SHP77 treated with DMSO at 0.1 percent for 48 hours (cell line): ENCODE data around the gene VIT.

ENCODE experiments used
- DNase-seq: peaks from one replicate; lab custom pipeline; 2025; lab: John Stamatoyannopoulos, UW

The VIT gene

DNA sequence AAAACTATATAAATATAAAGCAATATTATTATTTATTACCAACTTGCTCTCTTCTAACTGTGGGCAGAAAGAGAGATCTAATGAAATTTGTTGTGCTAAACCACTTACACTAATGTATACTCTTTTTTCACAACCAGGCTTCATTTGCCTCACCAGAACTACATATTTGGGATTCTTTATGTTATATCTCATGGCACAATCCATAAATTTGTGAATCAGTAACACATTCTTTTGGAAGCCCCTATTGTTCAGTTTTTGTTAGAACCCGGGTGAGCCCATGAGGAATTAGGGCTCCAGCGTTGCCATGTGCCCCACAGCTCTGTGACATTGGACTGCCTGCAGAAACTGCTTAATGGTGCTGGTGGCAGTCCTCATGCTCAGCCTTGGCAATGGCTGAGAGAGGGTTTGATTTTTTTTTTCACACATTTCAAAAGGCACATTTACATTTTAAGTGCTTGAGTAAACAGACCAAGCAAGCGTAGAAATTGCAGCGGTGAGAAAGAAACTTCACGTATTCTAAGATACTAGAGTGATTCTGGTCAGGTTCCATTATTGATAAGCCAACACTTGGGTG is 15.3 kb downstream of the VIT start:
- DNase-seq, result no peak

DNA sequence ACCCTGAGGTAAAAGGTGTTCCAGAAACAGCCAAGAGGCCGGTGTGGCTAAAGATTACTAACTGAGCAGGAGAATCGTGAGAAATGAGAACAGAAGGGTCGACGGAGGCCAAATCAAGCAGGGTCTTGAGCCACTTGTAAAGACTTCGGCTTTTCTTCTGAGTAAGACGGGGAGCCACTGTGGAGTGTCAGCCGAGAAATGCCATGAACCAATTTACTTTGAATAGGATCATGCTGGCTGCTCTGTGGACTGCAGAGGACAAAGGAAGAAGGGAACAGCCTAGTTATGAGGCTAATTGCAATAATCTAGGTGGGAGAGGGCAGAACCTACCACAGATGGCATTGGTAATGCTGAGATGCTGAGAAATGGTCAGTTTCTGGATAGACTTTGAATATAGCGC is 16.8 kb downstream of the VIT start:
- DNase-seq, result no peak

DNA sequence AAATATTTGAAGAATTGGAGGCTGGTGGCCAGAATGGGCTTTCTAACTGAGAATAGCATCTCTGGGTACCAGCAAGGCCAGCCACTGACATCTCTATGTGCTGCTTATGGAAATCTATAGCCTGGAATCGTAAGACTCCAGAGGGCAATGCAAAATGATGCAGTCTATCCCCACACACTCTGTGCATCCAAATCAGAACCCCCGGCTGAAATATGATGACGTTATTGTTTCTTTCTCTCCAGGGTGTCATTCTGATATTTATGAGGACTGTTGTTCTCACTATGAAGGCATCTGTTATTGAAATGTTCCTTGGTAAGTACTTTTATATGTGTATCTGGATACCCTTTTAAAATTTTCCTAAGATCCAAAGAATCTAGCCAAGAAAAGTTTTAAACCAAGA is 19.6 kb downstream of the VIT start:
- DNase-seq, result no peak

DNA sequence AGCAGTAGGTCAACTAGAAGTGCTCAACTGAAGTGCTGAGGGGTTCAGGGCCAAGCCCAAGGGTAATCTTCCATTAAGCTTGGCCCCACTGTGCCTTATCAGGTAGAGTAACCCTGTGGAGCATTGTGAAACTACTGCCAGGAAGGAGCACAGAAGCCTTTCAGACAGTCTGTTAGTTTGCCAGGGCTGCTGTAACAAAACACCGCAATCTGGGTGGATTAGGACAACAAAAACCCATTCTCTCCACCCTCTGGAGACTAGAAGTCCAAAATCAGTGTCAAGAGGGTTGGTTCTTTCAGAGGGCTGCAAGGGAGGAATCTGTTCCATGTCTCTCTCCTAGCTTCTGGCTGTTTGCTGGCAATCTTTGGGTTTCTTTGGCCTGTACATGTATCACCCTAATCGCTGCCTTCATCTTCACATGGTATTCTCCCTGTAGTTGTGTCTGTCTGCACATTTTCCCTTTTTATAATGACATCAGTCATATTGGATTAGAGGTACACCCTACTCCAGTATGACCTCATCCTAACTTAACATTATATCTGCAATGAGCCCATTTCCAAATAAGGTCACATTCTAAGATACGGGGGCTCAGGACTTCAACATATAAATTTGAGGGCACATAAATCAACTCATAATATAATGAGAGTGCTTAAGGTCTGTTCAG is 21.2 kb downstream of the VIT start:
- no peak for DNase-seq

DNA sequence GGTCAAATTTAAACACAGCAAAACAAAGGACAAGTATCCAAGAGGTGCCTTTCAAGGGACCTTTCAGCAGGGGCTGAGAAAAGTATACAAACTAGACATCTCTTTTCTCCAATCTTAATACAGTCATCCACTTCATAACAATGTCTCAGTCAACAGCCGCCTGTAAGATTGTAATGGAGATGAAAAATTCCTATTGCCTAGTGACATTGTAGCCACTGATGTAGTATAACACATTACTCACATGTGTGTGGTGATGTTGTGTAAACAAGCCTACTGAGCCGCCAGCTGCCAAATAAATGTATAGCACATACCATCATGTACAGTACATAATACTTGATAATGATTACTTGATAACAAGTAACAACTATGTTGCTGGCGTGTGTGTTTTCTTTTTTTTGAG is 31.0 kb downstream of the VIT start:
- no peak for DNase-seq

DNA sequence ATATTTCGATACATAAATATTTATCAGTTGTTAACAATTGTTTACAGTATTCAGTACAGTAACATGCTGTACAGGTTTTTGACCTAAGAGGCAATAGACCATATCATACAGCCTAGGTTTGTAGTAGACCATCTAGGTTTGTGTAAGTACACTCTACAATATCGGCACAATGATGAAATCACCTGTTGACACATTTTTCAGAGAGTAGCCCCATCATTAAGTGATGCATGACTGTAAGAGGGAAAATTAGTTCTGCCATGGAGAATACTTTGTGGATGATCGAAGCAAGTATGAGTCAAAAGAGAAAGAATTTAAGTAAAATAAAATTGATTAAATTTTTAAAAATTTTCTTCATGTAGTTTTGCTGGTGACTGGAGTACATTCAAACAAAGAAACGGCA is 32.6 kb downstream of the VIT start:
- no peak for DNase-seq

DNA sequence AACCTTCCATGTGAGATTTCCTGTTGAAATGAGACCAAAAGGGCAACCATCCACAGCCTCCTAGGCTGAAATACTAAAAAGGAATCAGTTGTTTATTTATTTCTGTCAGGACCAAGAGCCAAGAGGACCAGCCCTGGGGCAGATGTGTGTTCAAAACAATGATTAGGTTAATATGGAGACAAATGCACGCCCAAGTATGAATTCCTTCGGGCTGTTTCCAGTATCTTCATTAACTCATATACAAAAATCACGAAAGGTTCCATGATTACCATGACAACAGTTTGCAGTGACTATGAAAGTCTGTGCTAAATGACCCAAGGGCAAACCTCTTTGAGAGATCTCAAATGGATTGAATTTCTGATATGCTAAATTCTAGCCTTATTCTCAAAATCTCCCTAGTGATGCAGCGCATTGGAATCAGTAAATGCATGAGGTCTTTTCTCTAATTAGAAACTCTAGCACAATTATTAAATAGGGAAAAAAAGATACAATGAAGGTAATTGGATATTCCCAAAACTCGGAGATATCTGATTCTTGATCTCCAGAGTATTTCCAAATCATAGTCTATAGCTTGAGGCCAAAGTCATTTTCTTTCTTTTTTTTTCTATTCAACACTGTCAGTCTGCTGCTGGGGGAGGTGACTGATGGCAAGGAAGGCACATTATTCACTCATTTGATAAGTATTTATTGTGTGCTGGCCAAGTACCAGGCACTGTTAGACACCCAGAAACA is 35.6 kb downstream of the VIT start:
- no peak for DNase-seq

DNA sequence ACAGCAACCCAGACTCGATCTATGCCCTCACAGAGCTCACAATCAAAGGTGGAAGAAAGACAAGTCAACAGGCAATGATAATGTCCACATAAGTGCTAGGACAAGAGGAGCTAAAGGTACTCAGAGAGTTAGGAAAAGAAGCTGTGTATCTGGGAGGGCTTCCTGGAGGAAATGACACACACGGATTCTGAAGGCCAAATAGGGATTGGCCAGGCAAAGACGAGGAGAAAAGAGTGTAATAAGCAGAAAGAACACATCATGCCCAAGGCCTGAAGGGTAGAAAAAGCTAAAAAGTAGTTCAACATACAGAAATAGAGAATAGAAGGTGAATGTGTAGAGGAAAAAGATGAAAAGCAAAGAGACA is 36.1 kb downstream of the VIT start:
- no peak for DNase-seq

DNA sequence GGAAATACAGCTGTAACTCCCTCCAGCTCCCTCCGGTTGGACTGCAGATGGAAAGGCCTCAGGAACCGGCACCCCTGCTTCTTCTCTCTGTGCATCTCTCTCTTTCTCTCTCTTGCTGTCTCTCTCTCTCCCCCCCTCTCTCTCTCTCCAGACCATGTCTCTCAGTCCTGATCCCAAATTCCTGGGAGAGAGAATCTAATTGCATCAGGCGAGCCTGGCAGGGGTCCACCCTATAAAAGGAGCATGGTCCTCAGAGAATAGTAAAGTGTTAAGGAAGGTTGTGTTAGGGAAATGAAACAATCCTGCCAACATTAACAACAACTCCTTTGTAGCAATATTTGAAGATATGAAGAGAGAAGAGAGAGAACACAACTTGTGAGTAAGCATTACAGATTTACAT is 36.7 kb downstream of the VIT start:
- DNase-seq, result no peak

DNA sequence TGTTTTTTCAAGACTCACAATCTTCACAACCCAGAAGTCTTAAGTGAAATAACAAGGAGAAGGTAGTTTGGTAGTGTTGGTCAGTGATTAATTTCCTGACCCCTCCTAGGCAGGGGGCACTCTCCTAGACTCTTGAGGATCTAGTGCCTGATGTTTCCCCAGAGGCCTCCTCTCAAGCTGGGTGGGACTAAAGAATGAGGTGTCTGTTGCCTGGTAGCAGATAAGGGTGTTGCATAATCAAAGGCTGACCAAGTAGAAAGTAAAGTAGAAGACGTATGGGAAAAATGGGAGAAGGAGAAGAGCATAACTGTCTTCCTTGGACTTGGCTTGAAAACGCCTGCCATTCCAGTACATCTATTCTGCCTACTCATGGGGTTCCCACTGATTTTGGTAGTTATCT is 37.8 kb downstream of the VIT start:
- no peak for DNase-seq

DNA sequence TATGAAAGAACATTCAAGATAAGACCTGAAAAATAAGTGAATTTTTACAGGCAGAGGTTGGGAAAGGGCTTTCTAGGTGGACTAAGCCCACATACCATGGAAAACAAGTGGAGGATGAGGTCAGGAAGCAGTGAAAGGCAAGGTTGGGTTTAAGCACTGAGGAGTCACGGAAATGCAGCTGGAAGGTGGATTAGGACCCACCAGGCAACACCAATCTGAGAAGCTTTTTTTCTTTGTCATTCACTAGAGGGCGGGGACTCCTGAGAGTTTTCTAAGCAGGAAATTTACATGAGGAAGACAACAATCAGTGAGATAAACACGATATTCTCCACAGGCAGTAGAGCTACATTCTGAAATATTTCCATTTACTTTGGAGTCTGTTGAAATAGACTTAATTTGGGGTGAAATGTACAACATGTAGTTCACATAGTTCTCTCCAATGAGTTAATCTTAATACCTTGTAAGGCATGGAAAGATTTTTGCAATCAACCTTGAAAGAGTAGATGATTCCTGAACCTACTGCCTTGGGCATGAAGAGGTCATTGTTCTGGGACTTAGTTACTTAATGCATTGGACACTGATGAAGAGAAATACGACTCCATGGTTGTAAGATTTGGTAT is 40.7 kb downstream of the VIT start:
- no peak for DNase-seq

DNA sequence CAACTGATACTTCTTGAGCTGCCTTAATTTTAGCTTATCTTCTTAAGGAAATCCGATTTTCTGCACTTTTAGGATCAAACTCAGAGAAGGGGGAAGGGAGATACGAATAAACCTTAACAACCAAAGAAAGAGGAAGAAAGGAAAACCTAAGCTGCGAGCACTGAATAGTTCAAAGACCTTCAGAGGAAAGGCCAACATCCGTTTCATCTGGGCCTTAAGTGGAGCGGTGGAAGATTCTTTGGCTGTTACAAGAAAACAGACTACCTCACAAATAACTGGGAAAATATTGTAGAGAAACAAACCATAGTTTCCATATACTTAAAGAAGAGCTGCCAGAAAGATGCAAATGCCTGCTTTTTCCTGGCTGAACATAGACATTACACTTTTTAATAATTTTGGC is 43.6 kb downstream of the VIT start:
- no peak for DNase-seq

DNA sequence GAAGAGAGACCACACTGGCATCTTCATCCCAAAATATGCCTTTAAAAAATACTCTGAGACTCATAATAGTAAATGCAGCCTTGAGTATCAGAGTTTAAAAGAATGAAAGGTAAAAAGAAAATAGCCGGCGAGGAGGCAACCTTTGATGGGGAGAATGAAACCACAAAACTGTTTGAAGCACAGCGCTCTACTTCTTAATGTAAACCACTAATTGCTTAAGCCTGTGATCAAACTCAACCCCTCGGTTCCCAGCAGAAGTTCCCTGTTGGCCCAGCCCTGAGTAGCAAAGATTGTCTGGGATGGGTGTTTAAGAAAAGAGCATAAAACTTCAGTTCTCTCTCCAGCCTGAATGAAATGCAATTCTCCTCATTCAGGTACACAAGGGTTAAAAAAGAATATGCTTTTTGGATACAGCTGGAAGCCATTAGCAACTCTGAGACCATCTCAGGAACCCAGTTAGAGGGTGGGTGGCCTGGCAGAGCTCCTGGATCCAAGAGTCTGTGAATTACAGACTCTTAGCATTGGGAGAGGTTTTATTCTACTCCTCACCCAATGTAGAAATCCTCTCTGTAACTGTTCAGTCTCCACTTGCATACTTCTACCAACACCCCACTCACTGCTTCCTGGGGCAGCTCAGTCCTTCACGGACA is 44.8 kb downstream of the VIT start:
- no peak for DNase-seq

DNA sequence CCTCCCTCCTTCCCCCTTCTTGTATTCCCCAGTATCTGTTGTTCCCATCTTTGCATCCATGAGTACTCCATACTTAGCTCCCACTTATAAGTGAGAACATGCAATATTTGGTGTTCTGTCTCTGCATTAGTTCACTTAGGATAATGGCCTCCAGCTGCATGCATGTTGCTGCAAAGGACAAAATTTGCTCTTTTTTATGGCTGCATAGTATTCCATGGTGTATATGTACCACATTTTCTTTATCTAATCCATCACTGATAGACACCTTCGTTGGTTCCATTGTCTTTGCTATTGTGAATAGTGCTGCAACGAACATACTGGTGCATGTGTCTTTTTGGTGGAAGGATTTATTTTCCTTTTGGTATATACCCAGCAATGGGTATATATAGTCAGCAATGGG is 47.4 kb downstream of the VIT start:
- no peak for DNase-seq

DNA sequence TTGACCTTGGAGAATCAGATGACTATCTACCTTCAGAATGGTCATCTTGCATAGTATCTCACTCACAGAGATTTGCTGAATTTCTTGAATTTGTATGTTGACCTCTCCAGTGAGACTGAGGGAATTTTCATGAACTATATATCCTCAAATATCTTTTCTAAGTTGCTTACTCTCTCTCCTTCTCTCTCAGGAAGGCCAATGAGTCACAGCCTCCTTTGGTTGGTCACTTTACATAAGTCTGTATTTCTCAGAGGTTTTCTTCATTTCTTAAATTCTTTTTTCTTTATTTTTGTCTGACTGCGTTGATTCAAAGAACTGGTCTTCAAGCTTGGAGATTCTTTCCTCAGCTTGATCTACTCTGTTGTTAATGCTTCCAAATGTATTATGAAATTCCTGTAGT is 51.7 kb downstream of the VIT start:
- no peak for DNase-seq

DNA sequence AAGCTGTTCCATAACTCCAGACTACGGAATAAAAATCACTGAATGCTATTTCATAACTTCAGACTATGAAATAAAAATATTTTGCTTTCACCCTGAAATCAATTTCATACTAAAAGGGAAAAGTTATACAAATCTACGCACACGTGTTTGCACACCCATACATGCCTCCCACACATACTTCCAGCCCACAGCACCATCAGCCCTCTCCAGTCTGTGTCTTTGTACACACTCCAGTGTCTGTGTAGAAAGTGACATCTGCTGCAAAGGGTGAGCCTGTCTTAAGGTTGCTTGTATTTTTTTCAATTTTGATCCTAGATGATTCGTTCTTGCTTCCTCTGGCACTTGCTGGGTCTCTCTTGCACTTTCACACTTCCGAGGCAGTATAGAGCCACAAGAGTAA is 53.6 kb downstream of the VIT start:
- no peak for DNase-seq

DNA sequence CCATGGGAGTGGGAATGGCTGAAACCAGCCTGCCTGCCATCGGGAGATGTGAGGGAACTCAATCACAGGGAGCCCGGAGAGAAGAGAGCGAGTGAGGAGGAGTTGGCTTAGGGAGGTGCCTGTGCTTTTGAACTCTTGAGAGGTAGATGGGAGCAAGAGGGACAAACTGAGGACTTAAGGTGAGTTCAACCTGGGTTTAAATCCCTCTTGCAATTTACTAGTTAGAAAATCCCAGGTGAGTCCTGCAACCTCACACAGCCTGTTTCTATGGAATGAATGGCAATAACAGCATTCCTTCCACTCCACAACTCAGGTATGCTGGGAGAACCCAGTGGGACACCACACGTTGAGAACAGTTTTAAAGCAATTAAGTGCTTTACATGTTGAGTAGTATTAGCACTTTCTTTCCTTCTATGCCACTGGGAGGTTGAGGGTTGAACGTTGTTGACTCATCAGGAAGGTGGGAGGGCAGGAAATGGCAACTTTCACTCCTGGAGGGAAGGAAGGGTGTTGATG is 57.3 kb downstream of the VIT start:
- no peak for DNase-seq

DNA sequence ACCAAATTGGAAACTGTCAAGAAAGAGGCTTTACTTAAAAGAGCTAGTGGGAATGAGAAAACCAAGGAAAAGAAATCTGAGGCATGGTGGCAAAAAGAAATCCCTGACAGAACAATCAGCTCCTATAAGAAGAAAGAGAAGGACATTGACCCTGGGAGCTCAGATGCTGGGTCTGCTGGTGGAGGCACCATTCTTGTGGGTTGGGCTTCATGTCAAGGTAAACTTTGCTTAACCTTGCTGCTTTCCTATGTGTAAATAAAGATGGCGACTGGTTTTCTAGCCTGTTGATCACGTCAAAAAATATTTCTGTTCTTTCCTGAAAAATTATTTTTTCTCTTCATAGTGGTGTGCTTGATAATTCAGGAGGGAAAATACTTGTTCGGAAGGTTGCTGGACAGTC is 58.1 kb downstream of the VIT start:
- no peak for DNase-seq

DNA sequence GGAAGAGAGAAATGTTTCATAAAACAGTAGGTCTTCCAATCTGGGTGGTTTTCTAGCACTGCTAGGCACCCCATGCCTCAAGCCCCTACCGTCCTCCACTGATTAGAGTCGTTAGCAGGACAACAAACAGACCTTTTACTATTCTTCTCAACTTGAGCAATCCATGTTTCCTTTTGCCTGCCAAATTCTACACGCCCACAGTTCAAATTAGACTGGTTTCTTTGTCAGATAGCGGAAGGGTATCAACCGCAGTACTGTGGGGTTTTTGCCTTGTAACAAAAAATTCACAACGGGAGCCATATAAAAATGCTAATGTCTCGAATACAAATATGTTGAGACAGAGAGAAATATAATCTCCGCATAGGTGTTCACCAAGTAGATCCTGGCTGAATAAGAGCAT is 59.9 kb downstream of the VIT start:
- no peak for DNase-seq

DNA sequence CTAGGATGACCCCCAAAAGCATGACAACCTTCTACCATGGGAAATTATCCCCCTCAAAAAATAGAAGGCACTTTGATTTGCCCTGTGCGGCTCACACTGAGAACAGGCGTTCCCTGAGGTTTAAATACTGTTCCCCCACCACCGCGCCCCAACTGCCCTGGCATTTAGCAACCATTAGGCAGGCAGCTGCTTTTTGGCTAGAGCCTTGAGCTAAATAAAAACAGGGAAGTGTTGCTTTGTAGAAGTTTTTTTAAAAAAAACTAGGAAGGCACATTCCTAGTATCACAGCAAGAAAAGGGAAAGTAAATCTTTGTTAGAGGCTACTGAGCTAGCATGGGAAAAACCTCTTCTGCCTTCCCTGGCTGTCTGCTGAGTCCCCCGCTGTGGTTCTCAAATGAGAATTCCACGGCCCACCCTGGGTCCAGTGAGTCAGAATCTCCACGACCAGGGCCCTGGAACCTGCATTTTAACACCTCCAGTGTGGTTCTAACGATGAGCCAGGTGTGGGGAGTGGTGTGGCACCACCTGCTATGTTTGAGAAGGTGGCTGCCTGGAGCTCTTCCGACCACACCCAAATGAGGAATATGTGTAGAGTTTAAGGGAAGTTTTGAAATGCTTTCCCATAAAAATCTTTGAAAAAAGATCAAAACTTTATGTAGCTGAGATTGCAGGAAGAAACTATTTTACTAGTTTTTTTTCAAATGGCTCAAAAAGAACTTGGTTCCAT is 66.4 kb downstream of the VIT start:
- no peak for DNase-seq

DNA sequence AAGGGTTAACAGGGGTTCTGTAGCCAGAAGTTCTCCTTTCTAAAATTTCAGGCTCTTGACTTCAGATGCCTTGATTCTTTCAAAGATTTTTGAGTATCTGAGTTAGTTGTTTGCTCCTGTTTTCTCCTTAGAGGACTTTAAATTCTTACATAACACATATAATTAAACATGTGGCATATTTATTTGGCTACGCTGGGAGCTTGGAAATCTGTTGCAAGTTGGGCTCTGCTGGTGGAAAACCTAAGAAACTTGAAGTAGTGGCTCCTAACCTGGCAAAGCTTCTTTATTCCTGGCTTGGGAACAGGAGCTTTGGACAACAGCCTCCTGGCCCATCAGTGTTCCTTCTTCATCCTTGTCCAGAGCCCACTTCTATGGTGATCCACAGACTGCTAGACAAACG is 72.6 kb downstream of the VIT start:
- no peak for DNase-seq
